Transverse colon (tissue), 4 donors: ENCODE data around the gene TMEFF1. TPM values are rescaled to one million over a fixed set of nuclear protein-coding genes. Genes with fewer than 3 reads are reported as not detected.

Experiments used
- DNase-seq: peaks from one replicate; pipeline ENCODE4 v3.0.0-alpha.2; 2019
- H3K27ac ChIP-seq, 4 donors: fragments of 200-600 bp; sonication (generic); 2 replicates each; pipeline ENCODE4 v1.5.1; 2016 to 2018; ENCODE audit warnings: inconsistent platforms in 4 of 4
- H3K27me3 ChIP-seq: fragments of 200-600 bp; sonication (generic); 2 replicates; pipeline ENCODE4 v1.5.1; 2017; ENCODE audit warnings: inconsistent platforms
- H3K36me3 ChIP-seq, 4 donors: fragments of 200-600 bp; sonication (generic); 2 replicates each; pipeline ENCODE4 v1.5.1; 2017 to 2019; ENCODE audit warnings: inconsistent platforms in 4 of 4
- H3K4me1 ChIP-seq, 4 donors: fragments of 200-600 bp; sonication (generic); 2 replicates each; pipeline ENCODE4 v1.5.1; 2017 to 2020; ENCODE audit warnings: inconsistent platforms in 4 of 4
- H3K4me3 ChIP-seq, 4 donors: fragments of 200-600 bp; sonication (generic); 1 replicate in 1 of 4; 2 replicates in 3 of 4; pipeline versions ENCODE4 v1.5.1 to v1.6.1; 2017 to 2019; ENCODE audit warnings: inconsistent platforms in 4 of 4
- H3K9me3 ChIP-seq, 2 donors: fragments of 200-600 bp; sonication (generic); 2 replicates each; pipeline ENCODE4 v1.5.1; 2017 to 2019; ENCODE audit warnings: inconsistent platforms in 2 of 2
- CTCF ChIP-seq, 5 experiments: fragments of 200-600 bp in 3 of 5; fragments of 450-650 bp in 2 of 5; sonication (generic) in 3 of 5; IDR thresholded peaks; 1 replicate in 2 of 5; 2 replicates in 3 of 5; pipeline ENCODE4 v1.5.1; 2016 to 2017; ENCODE audit warnings: antibody characterized with exemption in 5 of 5, inconsistent platforms in 3 of 5, mild to moderate bottlenecking in 2 of 5, moderate library complexity in 1 of 5
- EP300 ChIP-seq: sonication (generic); formaldehyde crosslinking; IDR thresholded peaks from one replicate; pipeline ENCODE4 v1.6.1; 2017; ENCODE audit warnings: antibody characterized with exemption, low read depth
- POLR2A ChIP-seq: fragments of 450-650 bp; IDR thresholded peaks from one replicate; pipeline ENCODE4 v1.6.1; 2016; ENCODE audit warnings: antibody characterized with exemption, mild to moderate bottlenecking, moderate library complexity
- POLR2AphosphoS5 ChIP-seq, 3 donors: sonication (generic); formaldehyde crosslinking; IDR thresholded peaks; one replicate each; pipeline ENCODE4 v1.6.1; 2016; ENCODE audit warnings: antibody characterized with exemption in 3 of 3
- WGBS, 2 donors: methylation state at CpG; one replicate each; pipeline ENCODE4 v1.1.5; 2018; ENCODE audit warnings: low coverage in 1 of 2; 5-methylcytosine and 5-hydroxymethylcytosine counted together
- in situ Hi-C, 4 donors: fragments of 200-750 bp; cut with MboI; loops; one replicate each; pipeline versions ENCODE4 v1.15.0 to v1.15.1; 2017; ENCODE audit warnings: low sequenced_read_pairs in 3 of 4, low pct_ligation_motif_present in 1 of 4, low pct_unique_long_range_greater_than_20kb in 1 of 4
- intact Hi-C: fragments of 100-400 bp; cut with DNase I; formaldehyde crosslinking; loops from one replicate; pipeline ENCODE4 v1.15.1; 2023; ENCODE audit warnings: low total_unique reads
- total RNA-seq, 4 donors: library from RNA; depleted of rRNA; stranded (reverse); fragments of >200 nt; gene quantifications; one replicate each; pipeline ENCODE4 v1.1.0, GENCODE V29; 2016

Gene TMEFF1
- total RNA-seq, 4 donors from 2014 or later, result not detected

GRCh38 chr9:100595391-100596199, 122.6 kb downstream of the TMEFF1 start:
- no peak for DNase-seq
- in situ Hi-C loops, result loop anchor here in 1 of 4 donors (25.0 kb wide), 1 partner anchor 258 kb away; no protein-coding TSS in a partner anchor
- 8 to 34% methylated on average over 2 to 3 of the region's 3 CpGs for WGBS, 2 donors
- Histone ChIP-seq H3K36me3 (no peaks in the 10 kb centered on the region), H3K4me1 (peaks cover 0 to 8% (median 5%) of the 10 kb centered on the region in 4 donors), H3K27me3 (no peaks in the 10 kb centered on the region), H3K27ac (no peak overlapping the region), H3K4me3 (no peak overlapping the region), H3K9me3 (no peaks in the 10 kb centered on the region)
- no peak for TF ChIP-seq EP300
- TF ChIP-seq POLR2A, result no peak
- TF ChIP-seq CTCF (IDR thresholded peaks at IDR 0.05), result peak; percentile 71 to 83 (median 77)
- intact Hi-C loops, result no loop called here

DNA sequence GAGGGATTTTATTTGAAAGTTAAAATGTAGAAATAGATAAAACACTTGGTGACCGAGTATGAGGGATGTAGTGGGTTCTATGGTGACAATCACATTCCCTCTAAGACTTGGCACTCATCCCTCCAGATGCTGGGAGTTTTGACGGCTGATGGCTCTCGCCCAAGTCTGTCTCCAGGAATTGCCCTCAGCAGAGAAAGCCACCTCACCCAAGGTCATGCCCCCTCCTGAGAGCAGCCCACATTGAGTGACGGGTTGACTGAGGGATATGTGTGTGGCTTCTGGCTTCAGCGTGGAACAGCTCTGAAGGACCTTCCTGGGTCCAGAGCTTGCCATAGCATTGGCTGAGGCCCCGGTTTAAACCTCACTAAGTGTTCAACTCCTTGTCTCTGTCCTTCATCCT, 124.3 kb downstream of the TMEFF1 start:
- DNase-seq, result no peak
- Histone ChIP-seq H3K27ac (no peak overlapping the region), H3K4me3 (no peak overlapping the region), H3K4me1 (peaks cover 0 to 8% (median 5%) of the 10 kb centered on the region in 4 donors), H3K27me3 (no peaks in the 10 kb centered on the region), H3K36me3 (no peaks in the 10 kb centered on the region), H3K9me3 (no peaks in the 10 kb centered on the region)
- intact Hi-C loops, result no loop called here
- in situ Hi-C loops, result loop anchor here in 1 of 4 donors (25.0 kb wide), 1 partner anchor 260 kb away; no protein-coding TSS in a partner anchor
- TF ChIP-seq POLR2A (no peak), POLR2AphosphoS5 (IDR thresholded peaks at IDR 0.05) (no peak), EP300 (no peak), CTCF (IDR thresholded peaks at IDR 0.05) (no peak)
- WGBS, 2 donors, result 44% methylated on average over 6 of the region's 6 CpGs; no CpG with 5 or more reads in 1 of the 2 donors

DNA sequence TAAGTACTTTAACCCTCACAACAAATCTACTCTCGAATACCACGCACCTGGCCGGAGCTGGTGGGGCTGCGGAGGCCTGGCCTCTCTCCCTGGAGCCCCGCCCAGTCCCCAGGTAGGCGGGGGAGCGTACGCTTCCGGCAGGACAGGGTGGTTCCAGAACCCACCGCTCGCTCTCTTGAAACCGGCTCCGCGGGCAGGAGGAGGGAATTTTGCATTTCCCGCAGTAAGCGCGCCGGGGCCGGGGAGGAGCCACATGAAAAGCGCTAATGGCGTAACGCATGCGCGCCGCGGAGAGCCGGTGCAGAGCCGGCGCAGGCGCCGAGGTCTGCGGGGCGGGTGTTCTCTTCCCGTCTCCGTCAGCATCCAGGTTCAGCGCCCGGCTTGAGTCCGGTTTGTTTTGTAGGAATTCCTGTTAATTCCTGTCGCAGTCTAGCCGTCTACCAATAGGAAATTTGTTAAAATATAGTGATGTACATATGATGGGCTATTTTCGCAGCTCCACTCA, 125.7 kb downstream of the TMEFF1 start:
- H3K27ac ChIP-seq, result peak overlapping the region in 3 of 4 donors; percentile 23 to 48 (median 41)
- in situ Hi-C loops (loop anchor here in 1 of 4 donors (25.0 kb wide), 1 partner anchor 261 kb away; no protein-coding TSS in a partner anchor), intact Hi-C loops (no loop called here)
- no peaks in the 10 kb centered on the region for H3K9me3 ChIP-seq
- WGBS, 2 donors, result 1% methylated on average over 37 of the region's 41 CpGs; no CpG with 5 or more reads in 1 of the 2 donors
- no peaks in the 10 kb centered on the region for H3K36me3 ChIP-seq
- peak overlapping the region; percentile 34 to 47 (median 38) for H3K4me3 ChIP-seq
- no peaks in the 10 kb centered on the region for H3K27me3 ChIP-seq
- TF ChIP-seq POLR2A (no peak), EP300 (no peak), POLR2AphosphoS5 (IDR thresholded peaks at IDR 0.05) (no peak), CTCF (IDR thresholded peaks at IDR 0.05) (no peak)
- peaks cover 0 to 8% (median 5%) of the 10 kb centered on the region in 4 donors for H3K4me1 ChIP-seq
- DNase-seq, result peak; percentile 90

DNA sequence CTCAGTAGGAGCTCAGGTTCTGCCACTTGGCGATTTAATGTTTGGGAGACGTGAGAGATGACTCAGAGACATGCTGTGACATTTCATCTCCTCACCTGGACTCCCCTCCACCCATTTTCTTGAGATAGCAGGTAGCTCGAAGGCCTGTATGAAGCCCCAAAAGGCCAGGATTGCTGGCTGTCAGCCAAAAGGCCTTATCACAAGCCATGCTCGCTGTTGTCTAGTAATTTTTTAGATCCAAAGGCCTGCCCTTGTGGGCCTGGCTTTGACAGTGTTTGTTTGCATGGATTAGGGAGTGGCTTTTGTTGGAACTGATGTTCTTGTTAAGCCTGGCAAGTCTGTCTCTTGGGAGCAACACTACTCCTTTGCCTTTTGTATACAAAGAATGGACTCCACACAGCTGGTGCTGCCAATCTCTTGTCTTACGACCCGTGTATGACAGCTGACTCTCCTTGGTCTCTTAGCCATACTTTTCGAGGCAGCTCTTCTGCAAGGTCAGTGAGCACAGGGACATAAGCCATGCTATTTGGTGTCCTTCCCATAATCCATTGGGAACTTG, 127.7 kb downstream of the TMEFF1 start:
- TF ChIP-seq POLR2A (no peak), CTCF (IDR thresholded peaks at IDR 0.05) (no peak), POLR2AphosphoS5 (IDR thresholded peaks at IDR 0.05) (no peak), EP300 (no peak)
- Histone ChIP-seq H3K4me3 (no peak overlapping the region), H3K27me3 (no peaks in the 10 kb centered on the region), H3K36me3 (no peaks in the 10 kb centered on the region), H3K9me3 (no peaks in the 10 kb centered on the region), H3K27ac (no peak overlapping the region), H3K4me1 (peaks cover 0 to 8% (median 5%) of the 10 kb centered on the region in 4 donors)
- intact Hi-C loops (no loop called here), in situ Hi-C loops (loop anchor here in 2 of 4 donors (25.0 kb wide), 1 partner anchor 712 kb away; no protein-coding TSS in a partner anchor)
- no peak for DNase-seq
- 40 to 83% methylated on average over 1 to 7 of the region's 7 CpGs for WGBS, 2 donors
